Osteocyte (in vitro differentiated cells): ENCODE measurements around the gene BAIAP2L2. TPM values are rescaled to one million over a fixed set of nuclear protein-coding genes. Genes with fewer than 3 reads are reported as not detected.

Experiments used
- DNase-seq: peaks from one replicate; pipeline ENCODE4 v3.0.0; 2021; ENCODE audit warnings: mixed read lengths; ENCODE audit not compliant: unreplicated experiment; ENCODE audit errors: extremely low spot score
- H3K27ac Mint-ChIP-seq: one replicate; pipeline ENCODE4 v1.8.0; 2021; ENCODE audit warnings: mild to moderate bottlenecking, mixed read lengths; ENCODE audit not compliant: unreplicated experiment
- H3K27me3 Mint-ChIP-seq: one replicate; pipeline ENCODE4 v1.8.0; 2021; ENCODE audit warnings: mixed read lengths; ENCODE audit not compliant: unreplicated experiment
- H3K36me3 Mint-ChIP-seq: one replicate; pipeline ENCODE4 v1.8.0; 2021; ENCODE audit warnings: mixed read lengths; ENCODE audit not compliant: unreplicated experiment
- H3K4me1 Mint-ChIP-seq: one replicate; pipeline ENCODE4 v1.8.0; 2021; ENCODE audit warnings: mixed read lengths; ENCODE audit not compliant: unreplicated experiment
- H3K4me3 Mint-ChIP-seq: one replicate; pipeline ENCODE4 v1.8.0; 2021; ENCODE audit warnings: mild to moderate bottlenecking, moderate library complexity, mixed read lengths; ENCODE audit not compliant: unreplicated experiment
- H3K9me3 Mint-ChIP-seq: one replicate; pipeline ENCODE4 v1.8.0; 2021; ENCODE audit warnings: mixed read lengths; ENCODE audit not compliant: unreplicated experiment
- total RNA-seq: library from RNA; stranded (reverse); gene quantifications from 2 replicates; pipeline ENCODE4 v1.2.1, GENCODE V29; 2021
- TF ChIP-seq, protein P1 (sequence below): fragments of 200-600 bp; sonication (generic); IDR thresholded peaks from 2 replicates; pipeline ENCODE4 v1.5.0; 2021; ENCODE audit warnings: antibody characterized with exemption, mild to moderate bottlenecking, moderate library complexity

The BAIAP2L2 gene
- total RNA-seq, 1 donor from 2014 or later = 0.48 TPM

DNA sequence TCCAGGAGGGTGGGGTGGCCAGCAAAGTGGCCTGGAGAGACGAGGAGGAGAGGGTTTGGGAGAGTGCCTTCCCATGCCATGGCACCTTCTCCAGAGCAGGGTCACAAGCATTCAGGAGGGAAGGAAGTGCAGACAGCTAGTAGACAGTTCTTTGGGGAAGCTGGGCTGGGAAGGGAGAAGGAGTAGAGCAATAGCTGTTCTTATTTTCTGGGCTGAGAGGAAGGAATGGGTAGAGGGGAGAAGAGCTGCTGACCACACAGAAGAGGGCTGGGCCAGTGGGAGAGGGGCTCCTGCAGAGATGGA lies 68.0 kb downstream of the BAIAP2L2 start:
- DNase-seq = no peak
- Mint-ChIP-seq H3K27me3 (peaks cover 7% of the 10 kb centered on the region), H3K27ac (no peak overlapping the region), H3K4me1 (peaks cover 2% of the 10 kb centered on the region), H3K36me3 (no peaks in the 10 kb centered on the region), H3K4me3 (no peak overlapping the region), H3K9me3 (no peaks in the 10 kb centered on the region)
- TF ChIP-seq, protein P1, sequence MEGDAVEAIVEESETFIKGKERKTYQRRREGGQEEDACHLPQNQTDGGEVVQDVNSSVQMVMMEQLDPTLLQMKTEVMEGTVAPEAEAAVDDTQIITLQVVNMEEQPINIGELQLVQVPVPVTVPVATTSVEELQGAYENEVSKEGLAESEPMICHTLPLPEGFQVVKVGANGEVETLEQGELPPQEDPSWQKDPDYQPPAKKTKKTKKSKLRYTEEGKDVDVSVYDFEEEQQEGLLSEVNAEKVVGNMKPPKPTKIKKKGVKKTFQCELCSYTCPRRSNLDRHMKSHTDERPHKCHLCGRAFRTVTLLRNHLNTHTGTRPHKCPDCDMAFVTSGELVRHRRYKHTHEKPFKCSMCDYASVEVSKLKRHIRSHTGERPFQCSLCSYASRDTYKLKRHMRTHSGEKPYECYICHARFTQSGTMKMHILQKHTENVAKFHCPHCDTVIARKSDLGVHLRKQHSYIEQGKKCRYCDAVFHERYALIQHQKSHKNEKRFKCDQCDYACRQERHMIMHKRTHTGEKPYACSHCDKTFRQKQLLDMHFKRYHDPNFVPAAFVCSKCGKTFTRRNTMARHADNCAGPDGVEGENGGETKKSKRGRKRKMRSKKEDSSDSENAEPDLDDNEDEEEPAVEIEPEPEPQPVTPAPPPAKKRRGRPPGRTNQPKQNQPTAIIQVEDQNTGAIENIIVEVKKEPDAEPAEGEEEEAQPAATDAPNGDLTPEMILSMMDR = no peak

DNA sequence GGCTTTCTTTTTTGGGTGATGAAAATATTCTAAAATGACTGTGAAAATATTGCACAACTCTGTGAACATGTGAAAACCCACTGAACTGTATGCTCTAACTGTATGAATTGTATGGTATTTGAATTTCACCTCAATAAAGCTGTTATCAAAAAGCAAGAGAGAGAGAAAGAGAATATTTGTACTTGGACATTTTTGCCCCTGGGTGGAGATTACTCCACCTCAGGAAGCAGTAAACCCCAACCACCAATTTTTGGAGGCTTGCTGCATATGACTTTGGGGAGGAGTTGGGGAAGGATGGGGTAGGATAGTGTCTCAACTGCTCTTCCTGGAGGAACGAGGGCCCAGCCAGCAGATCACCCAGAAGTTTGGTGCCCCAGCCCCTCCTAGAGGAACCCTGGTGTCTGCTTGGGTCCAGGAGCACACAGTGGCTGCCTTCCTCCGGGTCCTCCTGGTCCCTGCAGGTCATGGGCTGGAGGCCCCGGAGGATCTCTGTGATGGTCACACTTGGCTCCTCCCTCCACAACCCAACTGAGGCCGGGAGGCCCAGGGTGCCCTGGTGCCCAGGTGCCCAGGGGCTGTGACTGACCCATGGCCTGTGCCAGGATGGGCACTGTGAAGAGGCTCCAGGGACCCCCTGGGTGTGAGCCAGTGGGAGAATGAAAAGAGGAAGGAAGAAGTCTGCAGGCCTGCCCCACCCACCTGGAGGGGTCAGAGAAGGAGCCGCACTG lies 68.6 kb downstream of the BAIAP2L2 start:
- peaks cover 2% of the 10 kb centered on the region for H3K27me3 Mint-ChIP-seq
- TF ChIP-seq, protein P1 = no peak
- no peak overlapping the region for H3K27ac Mint-ChIP-seq
- H3K4me1 Mint-ChIP-seq = peaks cover 3% of the 10 kb centered on the region
- no peak for DNase-seq
- no peak overlapping the region for H3K4me3 Mint-ChIP-seq
- H3K9me3 Mint-ChIP-seq = no peaks in the 10 kb centered on the region
- no peaks in the 10 kb centered on the region for H3K36me3 Mint-ChIP-seq

DNA sequence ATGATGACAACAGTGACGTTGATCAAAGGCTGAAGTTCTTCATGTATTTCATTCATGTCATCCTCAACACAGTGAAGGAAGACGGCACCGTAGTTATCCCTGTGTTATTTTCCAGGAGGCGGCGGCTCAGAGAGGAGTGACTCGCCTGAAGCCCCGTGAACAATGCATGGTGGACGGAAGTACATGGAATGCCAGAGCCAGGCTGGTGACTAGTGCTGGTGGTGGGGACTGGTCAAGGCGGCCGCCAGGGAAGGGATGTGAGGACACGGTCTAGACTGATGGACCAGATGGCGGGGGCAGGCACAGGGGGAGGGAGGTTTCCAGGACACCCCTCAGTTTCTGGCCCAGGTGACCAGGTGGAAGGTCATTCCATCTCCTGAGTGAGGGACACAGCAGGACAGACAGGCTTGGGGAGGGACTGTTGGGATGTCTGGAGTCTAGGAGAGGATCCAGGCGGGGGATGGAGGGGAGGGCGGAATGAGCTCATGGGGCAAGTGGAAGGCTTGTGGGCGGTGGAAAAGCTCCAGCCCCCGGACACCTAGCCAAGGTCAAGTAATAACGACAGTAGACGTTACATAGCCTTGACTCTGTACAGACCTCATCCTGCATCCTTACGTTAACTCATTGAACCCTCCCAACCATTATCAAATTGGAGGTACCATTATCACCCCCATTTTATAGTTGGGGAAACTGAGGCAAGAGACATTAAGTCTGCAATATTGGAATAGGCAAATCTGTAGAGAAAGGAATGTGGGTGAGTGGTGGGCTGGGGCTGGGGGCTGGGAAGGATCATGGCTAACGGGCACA lies 69.3 kb downstream of the BAIAP2L2 start:
- H3K4me1 Mint-ChIP-seq = peaks cover 7% of the 10 kb centered on the region
- H3K27ac Mint-ChIP-seq = no peak overlapping the region
- no peak for DNase-seq
- H3K27me3 Mint-ChIP-seq = no peaks in the 10 kb centered on the region
- no peak overlapping the region for H3K4me3 Mint-ChIP-seq
- no peaks in the 10 kb centered on the region for H3K9me3 Mint-ChIP-seq
- H3K36me3 Mint-ChIP-seq = no peaks in the 10 kb centered on the region
- TF ChIP-seq, protein P1 = no peak

DNA sequence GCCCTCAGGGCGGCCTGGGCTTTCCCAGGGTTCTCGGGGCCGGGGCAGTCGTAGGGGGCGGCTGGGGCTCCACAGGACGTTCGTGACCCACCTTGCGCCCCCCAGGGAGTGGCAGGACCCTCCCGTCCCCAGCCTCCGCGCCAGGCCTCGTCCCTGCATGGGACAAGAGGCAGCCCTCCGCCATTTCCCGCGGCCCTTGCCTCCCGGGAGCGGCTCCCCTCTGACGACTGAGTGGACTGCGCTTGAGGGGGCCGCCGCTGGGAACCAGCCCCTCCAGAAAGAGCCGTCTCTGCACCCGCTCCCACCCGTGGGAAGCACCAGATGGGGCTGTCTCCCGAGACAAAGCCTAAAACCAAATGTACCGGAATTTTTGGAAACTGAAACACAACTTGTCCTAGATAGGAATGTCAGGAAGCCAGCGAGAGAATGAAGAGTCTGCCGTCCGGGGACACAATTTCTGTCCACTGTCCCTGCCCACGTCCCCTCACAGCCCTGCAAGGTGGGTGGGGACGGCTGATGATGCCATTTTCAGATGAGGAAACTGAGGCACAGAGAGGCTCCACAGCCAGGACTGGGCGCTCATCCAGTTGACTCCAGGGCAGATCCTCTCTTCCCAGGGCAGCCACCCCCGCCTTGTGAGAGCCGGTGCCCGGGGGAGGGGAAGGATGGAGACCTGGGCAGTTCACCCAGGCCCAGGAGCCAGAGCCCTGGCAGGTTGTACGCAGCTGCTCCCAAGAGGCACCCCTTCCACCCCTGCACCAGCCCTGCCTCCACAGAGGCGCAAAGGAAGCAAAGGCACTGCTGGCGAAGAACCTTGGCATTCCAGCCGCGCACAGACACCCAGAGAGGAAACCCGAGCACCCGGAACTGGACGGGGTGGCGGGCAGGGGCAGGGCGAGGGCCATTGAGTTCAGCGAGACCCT lies 71.3 kb downstream of the BAIAP2L2 start:
- TF ChIP-seq, protein P1 = no peak
- Mint-ChIP-seq H3K27ac (no peak overlapping the region), H3K9me3 (no peaks in the 10 kb centered on the region), H3K4me3 (no peak overlapping the region), H3K27me3 (no peaks in the 10 kb centered on the region), H3K36me3 (no peaks in the 10 kb centered on the region), H3K4me1 (peaks cover 17% of the 10 kb centered on the region)
- DNase-seq = no peak
